Melanocyte of skin (primary cell): ENCODE results near the gene NCAM2. TPM values are rescaled to one million over a fixed set of nuclear protein-coding genes. Genes with fewer than 3 reads are reported as not detected.

Experiments
- total RNA-seq, 2 donors: library from RNA; depleted of rRNA; stranded (reverse); fragments of >200 nt; gene quantifications; 2 replicates each; pipeline ENCODE4 v1.2.3, GENCODE V29; 2012

Gene NCAM2
- 10 to 100 TPM in 1 of 2 donors, 1 to 10 TPM in 1; 10.0 to 11.7 TPM for total RNA-seq

DNA sequence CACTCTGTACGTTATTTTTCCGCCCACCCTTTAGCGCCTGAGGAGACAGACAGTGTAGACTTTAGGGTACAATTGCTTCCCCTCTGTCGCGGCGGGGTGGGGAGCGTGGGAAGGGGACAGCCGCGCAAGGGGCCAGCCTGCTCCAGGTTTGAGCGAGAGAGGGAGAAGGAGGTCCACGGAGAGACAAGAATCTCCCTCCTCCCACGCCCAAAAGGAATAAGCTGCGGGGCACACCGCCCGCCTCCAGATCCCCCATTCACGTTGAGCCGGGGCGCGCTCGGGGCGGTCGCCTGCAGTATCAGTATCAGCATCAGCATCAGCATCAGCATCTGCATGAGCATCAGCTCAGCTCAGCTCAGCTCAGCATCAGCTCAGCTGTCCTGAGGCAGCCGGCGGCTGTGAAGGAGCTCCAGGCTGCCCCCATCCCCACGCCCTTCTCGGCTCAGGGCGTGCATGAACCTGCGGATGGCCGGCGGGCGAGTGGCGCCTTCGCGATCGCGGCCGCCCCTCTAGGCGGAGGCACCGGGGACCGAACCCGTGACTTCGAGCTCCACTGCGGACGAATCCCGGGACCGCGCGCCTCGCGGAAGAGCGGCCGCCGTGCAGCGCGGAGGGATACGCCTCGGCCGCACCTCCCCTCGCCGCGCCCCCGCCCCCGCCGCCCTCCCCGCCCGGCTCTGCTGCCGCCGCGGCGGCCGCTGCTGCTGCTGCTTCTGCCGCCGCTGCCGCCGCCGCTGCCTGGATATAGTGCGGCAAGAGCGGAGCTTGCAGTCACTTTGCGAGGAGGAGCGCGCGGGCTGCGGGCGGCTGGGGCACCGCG lies at the start of gene NCAM2:
Gene NCAM2 (plus strand): TSS at position 774 of the 820 bp plus-strand sequence.

